Hepatocyte (in vitro differentiated cells): ENCODE measurements around the gene RAB21. TPM values are rescaled to one million over a fixed set of nuclear protein-coding genes. Genes with fewer than 3 reads are reported as not detected.
A peak's percentile ranks its signal among the peaks of the same experiment; 100 is the strongest.

Experiments used
- DNase-seq: peaks from one replicate; pipeline ENCODE4 v3.0.0-alpha.2; 2016; ENCODE audit warnings: low spot score
- H2AFZ ChIP-seq: fragments of 200-600 bp; sonication (generic); 2 replicates; pipeline ENCODE4 v1.6.0; 2016; ENCODE audit warnings: antibody characterized with exemption, mild to moderate bottlenecking
- H3K27ac ChIP-seq: fragments of 200-600 bp; sonication (generic); 2 replicates; pipeline ENCODE4 v1.5.1; 2016; ENCODE audit warnings: mild to moderate bottlenecking
- H3K27me3 ChIP-seq: fragments of 200-600 bp; sonication (generic); 2 replicates; pipeline ENCODE4 v1.6.1; 2016
- H3K36me3 ChIP-seq: fragments of 200-600 bp; sonication (generic); replicated peaks from 2 replicates; pipeline ENCODE4 v1.5.1; 2016; ENCODE audit warnings: low read depth; ENCODE audit not compliant: insufficient read depth
- H3K4me1 ChIP-seq: fragments of 200-600 bp; sonication (generic); 2 replicates; pipeline ENCODE4 v1.5.1; 2016; ENCODE audit warnings: mild to moderate bottlenecking, moderate library complexity; ENCODE audit not compliant: insufficient read depth
- H3K4me2 ChIP-seq: fragments of 200-600 bp; sonication (generic); 2 replicates; pipeline ENCODE4 v1.6.0; 2016
- H3K4me3 ChIP-seq: fragments of 200-600 bp; sonication (generic); 2 replicates; pipeline ENCODE4 v1.5.1; 2016; ENCODE audit warnings: mild to moderate bottlenecking
- H3K79me2 ChIP-seq: fragments of 200-600 bp; sonication (generic); 2 replicates; pipeline ENCODE4 v1.6.0; 2017; ENCODE audit warnings: mild to moderate bottlenecking
- H3K9me2 ChIP-seq: fragments of 200-600 bp; sonication (generic); replicated peaks from 2 replicates; pipeline ENCODE4 v1.6.0; 2017; ENCODE audit warnings: mild to moderate bottlenecking; ENCODE audit not compliant: insufficient read depth
- H3K9me3 ChIP-seq: fragments of 200-600 bp; sonication (generic); 2 replicates; pipeline ENCODE4 v1.5.1; 2016; ENCODE audit warnings: low read depth, mild to moderate bottlenecking
- H4K20me1 ChIP-seq: fragments of 200-600 bp; sonication (generic); 2 replicates; pipeline ENCODE4 v1.6.0; 2016; ENCODE audit warnings: mild to moderate bottlenecking; ENCODE audit not compliant: insufficient read depth, poor library complexity, severe bottlenecking
- EZH2 ChIP-seq: fragments of 200-600 bp; sonication (generic); IDR thresholded peaks from 2 replicates; pipeline ENCODE4 v1.6.1; 2016; ENCODE audit warnings: antibody characterized with exemption, mild to moderate bottlenecking, borderline replicate concordance
- EZH2phosphoT487 ChIP-seq: fragments of 200-600 bp; sonication (generic); IDR thresholded peaks from one replicate; pipeline ENCODE4 v1.6.1; 2018; ENCODE audit warnings: antibody characterized with exemption, mild to moderate bottlenecking, low read depth, moderate library complexity; ENCODE audit not compliant: unreplicated experiment, severe bottlenecking
- WGBS: methylation state at CpG from one replicate; pipeline ENCODE4 v1.1.6; 2016; ENCODE audit warnings: low lambda C conversion rate; ENCODE audit errors: missing lambda C conversion rate; 5-methylcytosine and 5-hydroxymethylcytosine counted together
- polyA plus RNA-seq: library from polyadenylated mRNA; unstranded; fragments of >200 nt; fragmentation: Nextera tagmentation; extraction: Ambion mirVana; gene quantifications from 2 replicates; pipeline ENCODE4 v1.2.1, GENCODE V29; 2016
- total RNA-seq: library from RNA; depleted of rRNA; stranded (reverse); fragments of >200 nt; gene quantifications from 2 replicates; pipeline ENCODE4 v1.2.3, GENCODE V29; 2014
- TF ChIP-seq, protein P1 (sequence below): fragments of 200-600 bp; sonication (generic); IDR thresholded peaks from 2 replicates; pipeline ENCODE4 v1.5.1; 2016; ENCODE audit warnings: antibody characterized with exemption, mild to moderate bottlenecking; ENCODE audit not compliant: poor library complexity

The RAB21 gene
- total and polyA plus RNA-seq, 2 experiments from 2014 or later = 39.2 to 65.0 TPM

DNA sequence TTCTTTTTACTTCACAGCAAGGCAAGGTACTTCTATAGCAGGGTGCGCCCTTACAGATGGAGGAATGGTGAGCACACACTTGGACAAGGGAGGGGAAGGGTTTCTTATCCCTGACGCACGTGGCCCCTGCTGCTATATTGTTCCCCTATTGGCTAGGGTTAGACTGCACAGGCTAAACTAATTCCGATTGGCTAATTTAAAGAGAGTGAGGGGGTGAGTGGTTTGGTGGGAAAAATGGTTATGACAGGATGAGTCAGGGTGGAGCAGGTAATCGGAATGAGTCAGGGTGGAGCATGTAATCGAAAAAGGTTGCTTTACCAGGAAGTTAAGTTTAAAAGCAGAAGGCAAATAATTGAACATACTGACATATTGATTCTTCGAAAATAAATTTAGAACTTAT lies 23.7 kb upstream of the RAB21 start:
- no peaks in the 10 kb centered on the region for H4K20me1 ChIP-seq
- no peak overlapping the region for H3K4me3 ChIP-seq
- H3K27me3 ChIP-seq = no peaks in the 10 kb centered on the region
- no peak overlapping the region for H3K27ac ChIP-seq
- no peak for DNase-seq
- no peak overlapping the region for H3K4me2 ChIP-seq
- H3K9me3 ChIP-seq = no peaks in the 10 kb centered on the region
- TF ChIP-seq, protein P1, sequence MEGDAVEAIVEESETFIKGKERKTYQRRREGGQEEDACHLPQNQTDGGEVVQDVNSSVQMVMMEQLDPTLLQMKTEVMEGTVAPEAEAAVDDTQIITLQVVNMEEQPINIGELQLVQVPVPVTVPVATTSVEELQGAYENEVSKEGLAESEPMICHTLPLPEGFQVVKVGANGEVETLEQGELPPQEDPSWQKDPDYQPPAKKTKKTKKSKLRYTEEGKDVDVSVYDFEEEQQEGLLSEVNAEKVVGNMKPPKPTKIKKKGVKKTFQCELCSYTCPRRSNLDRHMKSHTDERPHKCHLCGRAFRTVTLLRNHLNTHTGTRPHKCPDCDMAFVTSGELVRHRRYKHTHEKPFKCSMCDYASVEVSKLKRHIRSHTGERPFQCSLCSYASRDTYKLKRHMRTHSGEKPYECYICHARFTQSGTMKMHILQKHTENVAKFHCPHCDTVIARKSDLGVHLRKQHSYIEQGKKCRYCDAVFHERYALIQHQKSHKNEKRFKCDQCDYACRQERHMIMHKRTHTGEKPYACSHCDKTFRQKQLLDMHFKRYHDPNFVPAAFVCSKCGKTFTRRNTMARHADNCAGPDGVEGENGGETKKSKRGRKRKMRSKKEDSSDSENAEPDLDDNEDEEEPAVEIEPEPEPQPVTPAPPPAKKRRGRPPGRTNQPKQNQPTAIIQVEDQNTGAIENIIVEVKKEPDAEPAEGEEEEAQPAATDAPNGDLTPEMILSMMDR = no peak
- TF ChIP-seq EZH2phosphoT487 (no peak), EZH2 (no peak)
- WGBS = 91% methylated on average over 7 of the region's 7 CpGs
- no peak overlapping the region for H2AFZ ChIP-seq
- H3K79me2 ChIP-seq = no peaks in the 10 kb centered on the region
- no peaks in the 10 kb centered on the region for H3K4me1 ChIP-seq
- H3K9me2 ChIP-seq = no peaks in the 10 kb centered on the region
- H3K36me3 ChIP-seq = no peaks in the 10 kb centered on the region

DNA sequence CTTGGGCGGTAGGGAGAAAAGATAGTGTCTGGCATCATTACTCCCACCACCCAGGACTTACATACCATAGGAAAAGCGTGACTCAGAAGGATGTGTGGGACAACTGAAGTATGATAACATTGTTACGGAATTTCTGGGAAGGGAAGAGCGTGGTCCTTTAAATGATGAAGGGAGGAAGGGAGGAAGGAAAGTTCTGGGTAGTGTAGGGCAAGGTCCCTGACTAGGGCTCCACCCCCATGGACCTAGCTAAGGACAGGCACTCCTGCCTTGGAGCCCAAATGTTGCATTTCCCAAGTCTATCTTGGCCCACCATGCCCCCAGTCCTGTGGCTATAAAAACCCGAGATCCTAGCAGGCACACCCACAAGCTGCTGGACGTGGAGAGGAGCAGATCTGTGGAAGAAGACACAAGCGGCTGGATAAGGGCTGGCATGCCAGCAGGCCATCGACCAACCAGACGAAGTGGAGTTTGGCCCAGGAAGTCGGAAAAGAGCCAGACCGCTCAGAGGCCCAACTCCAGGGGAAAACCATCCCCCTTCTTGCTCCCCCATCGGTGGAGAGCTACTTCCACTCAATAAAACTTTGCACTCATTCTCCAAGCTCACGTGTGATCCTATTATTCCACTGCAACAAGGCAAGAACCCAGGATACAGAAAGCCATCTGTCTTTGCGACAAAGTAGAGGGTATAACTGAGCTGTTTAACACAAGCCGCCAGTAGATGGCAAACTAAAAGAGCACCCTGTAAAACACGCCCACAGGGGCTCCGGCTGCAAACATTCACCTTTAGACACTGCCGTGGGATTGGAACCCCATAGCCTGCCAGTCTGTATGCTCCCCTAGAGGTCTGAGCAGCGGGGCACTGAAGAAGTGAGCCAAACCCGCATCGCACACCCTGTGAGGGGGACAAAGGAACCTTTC lies 23.0 kb upstream of the RAB21 start:
- Histone ChIP-seq H3K4me1 (no peaks in the 10 kb centered on the region), H4K20me1 (no peaks in the 10 kb centered on the region), H3K9me3 (no peaks in the 10 kb centered on the region), H3K36me3 (no peaks in the 10 kb centered on the region), H3K9me2 (no peaks in the 10 kb centered on the region), H3K79me2 (no peaks in the 10 kb centered on the region), H3K4me3 (no peak overlapping the region), H3K27me3 (no peaks in the 10 kb centered on the region), H2AFZ (no peak overlapping the region), H3K4me2 (no peak overlapping the region), H3K27ac (no peak overlapping the region)
- WGBS = 78% methylated on average over 21 of the region's 21 CpGs
- peak; percentile 7 for DNase-seq
- TF ChIP-seq, protein P1 = no peak
- TF ChIP-seq EZH2phosphoT487 (no peak), EZH2 (no peak)

DNA sequence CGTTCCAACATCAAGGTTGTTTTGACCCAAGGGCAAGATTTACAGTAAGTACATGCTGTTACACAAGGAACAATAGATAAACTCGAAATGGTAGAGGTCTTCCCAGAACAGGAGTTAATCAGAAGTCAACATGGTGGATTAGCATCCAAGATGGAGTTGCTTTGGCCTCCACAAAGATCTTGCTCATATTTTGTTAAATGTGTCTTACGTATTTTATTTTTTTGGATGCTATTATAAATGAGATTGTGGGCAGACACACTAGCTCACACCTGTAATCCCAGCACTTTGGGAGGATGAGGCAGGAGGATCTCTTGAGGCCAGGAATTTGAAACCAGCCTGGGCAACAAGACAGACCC lies 22.3 kb upstream of the RAB21 start:
- no peak for DNase-seq

More for the DNA sequence above, 22.3 kb upstream of the RAB21 start:
- H3K9me3 ChIP-seq = no peaks in the 10 kb centered on the region
- WGBS = 78% methylated on average over 3 of the region's 3 CpGs
- H3K79me2 ChIP-seq = no peaks in the 10 kb centered on the region
- TF ChIP-seq EZH2 (no peak), EZH2phosphoT487 (no peak)
- TF ChIP-seq, protein P1 = no peak
- no peaks in the 10 kb centered on the region for H3K36me3 ChIP-seq
- no peak overlapping the region for H3K4me3 ChIP-seq
- H3K9me2 ChIP-seq = no peaks in the 10 kb centered on the region
- no peak overlapping the region for H3K4me2 ChIP-seq
- no peaks in the 10 kb centered on the region for H4K20me1 ChIP-seq
- H3K4me1 ChIP-seq = no peaks in the 10 kb centered on the region
- no peaks in the 10 kb centered on the region for H3K27me3 ChIP-seq
- H3K27ac ChIP-seq = no peak overlapping the region
- no peak overlapping the region for H2AFZ ChIP-seq
